ENCODE data around the gene RER1. TPM values are rescaled to one million over a fixed set of nuclear protein-coding genes. Genes with fewer than 3 reads are reported as not detected.

RER1 gene
- polyA plus RNA-seq, 3 donors: 54.8 to 89.2 (median 59.0) TPM

GRCh38 chr1:2352341-2352896, 39.2 kb upstream of the RER1 start:
- WGBS, 3 donors: 91 to 94% (median 93%) methylated on average over 11 of the region's 11 CpGs
- no peak overlapping the region for H3K27ac ChIP-seq (ENCODE audit: low read depth, low read length)

- WGBS, 3 donors: 65 to 77% (median 74%) methylated on average over 21 of the region's 21 CpGs
- no peak overlapping the region for H3K27ac ChIP-seq (ENCODE audit: low read depth, low read length)
Observed at GRCh38 chr1:2352897-2353550, 38.6 kb upstream of the RER1 start.

GRCh38 chr1:2353551-2354438, 37.8 kb upstream of the RER1 start:
- 79 to 88% (median 85%) methylated on average over 28 of the region's 28 CpGs for WGBS, 3 donors
- no peak overlapping the region for H3K27ac ChIP-seq (ENCODE audit: low read depth, low read length)

GRCh38 chr1:2354511-2355372, 36.9 kb upstream of the RER1 start:
- H3K27ac ChIP-seq (ENCODE audit: low read depth, low read length): no peak overlapping the region
- WGBS, 3 donors: 82 to 87% (median 83%) methylated on average over 37 to 38 of the region's 38 CpGs

GRCh38 chr1:2355373-2356261, 36.0 kb upstream of the RER1 start:
- H3K27ac ChIP-seq (ENCODE audit: low read depth, low read length): no peak overlapping the region
- WGBS, 3 donors: 83 to 89% (median 87%) methylated on average over 28 of the region's 28 CpGs

- WGBS, 3 donors: 89 to 94% (median 92%) methylated on average over 15 of the region's 15 CpGs
Observed at GRCh38 chr1:2356401-2356800, 35.2 kb upstream of the RER1 start.

GRCh38 chr1:2356911-2357845, 34.5 kb upstream of the RER1 start:
- no peak overlapping the region for H3K27ac ChIP-seq (ENCODE audit: low read depth, low read length)
- WGBS, 3 donors: 86 to 91% (median 88%) methylated on average over 37 of the region's 37 CpGs

More at GRCh38 chr1:2356401-2356800, 35.2 kb upstream of the RER1 start:
- no peak overlapping the region for H3K27ac ChIP-seq (ENCODE audit: low read depth, low read length)

GRCh38 chr1:2358072-2358471, 33.6 kb upstream of the RER1 start:
- no peak overlapping the region for H3K27ac ChIP-seq (ENCODE audit: low read depth, low read length)
- WGBS, 3 donors: 86 to 91% (median 89%) methylated on average over 13 of the region's 13 CpGs

GRCh38 chr1:2358651-2359640, 32.7 kb upstream of the RER1 start:
- WGBS, 3 donors: 85 to 92% (median 87%) methylated on average over 24 of the region's 24 CpGs
- no peak overlapping the region for H3K27ac ChIP-seq (ENCODE audit: low read depth, low read length)

GRCh38 chr1:2360588-2361364, 30.9 kb upstream of the RER1 start:
- 70 to 85% (median 79%) methylated on average over 11 of the region's 11 CpGs for WGBS, 3 donors

GRCh38 chr1:2363847-2364513, 27.7 kb upstream of the RER1 start:
- WGBS, 3 donors: 99 to 100% (median 99%) methylated on average over 2 of the region's 2 CpGs
- H3K27ac ChIP-seq (ENCODE audit: low read depth, low read length): no peak overlapping the region

More at GRCh38 chr1:2360588-2361364, 30.9 kb upstream of the RER1 start:
- no peak overlapping the region for H3K27ac ChIP-seq (ENCODE audit: low read depth, low read length)

- 94% methylated on average over 8 of the region's 8 CpGs for WGBS, 3 donors
- no peak overlapping the region for H3K27ac ChIP-seq (ENCODE audit: low read depth, low read length)
Observed at GRCh38 chr1:2368053-2368744, 23.4 kb upstream of the RER1 start.

- no peak overlapping the region for H3K27ac ChIP-seq (ENCODE audit: low read depth, low read length)
Observed at GRCh38 chr1:2372551-2373490, 18.8 kb upstream of the RER1 start.

More at GRCh38 chr1:2372551-2373490, 18.8 kb upstream of the RER1 start:
- 92 to 93% (median 92%) methylated on average over 36 of the region's 36 CpGs for WGBS, 3 donors

Data from adipose tissue (tissue), 3 donors.